HG02571 (cell line): ENCODE results near the gene DIDO1.

ENCODE experiments used
- ATAC-seq: cut with Tn5 transposase; IDR thresholded peaks from one replicate; pipeline ENCODE4 v1.9.1; 2021; ENCODE audit warnings: mild to moderate bottlenecking, moderate library complexity; ENCODE audit not compliant: unreplicated experiment

DIDO1 gene

GRCh38 chr20:62951896-62952372 lies 25.6 kb upstream of the DIDO1 start:
- ATAC-seq = no peak

DNA sequence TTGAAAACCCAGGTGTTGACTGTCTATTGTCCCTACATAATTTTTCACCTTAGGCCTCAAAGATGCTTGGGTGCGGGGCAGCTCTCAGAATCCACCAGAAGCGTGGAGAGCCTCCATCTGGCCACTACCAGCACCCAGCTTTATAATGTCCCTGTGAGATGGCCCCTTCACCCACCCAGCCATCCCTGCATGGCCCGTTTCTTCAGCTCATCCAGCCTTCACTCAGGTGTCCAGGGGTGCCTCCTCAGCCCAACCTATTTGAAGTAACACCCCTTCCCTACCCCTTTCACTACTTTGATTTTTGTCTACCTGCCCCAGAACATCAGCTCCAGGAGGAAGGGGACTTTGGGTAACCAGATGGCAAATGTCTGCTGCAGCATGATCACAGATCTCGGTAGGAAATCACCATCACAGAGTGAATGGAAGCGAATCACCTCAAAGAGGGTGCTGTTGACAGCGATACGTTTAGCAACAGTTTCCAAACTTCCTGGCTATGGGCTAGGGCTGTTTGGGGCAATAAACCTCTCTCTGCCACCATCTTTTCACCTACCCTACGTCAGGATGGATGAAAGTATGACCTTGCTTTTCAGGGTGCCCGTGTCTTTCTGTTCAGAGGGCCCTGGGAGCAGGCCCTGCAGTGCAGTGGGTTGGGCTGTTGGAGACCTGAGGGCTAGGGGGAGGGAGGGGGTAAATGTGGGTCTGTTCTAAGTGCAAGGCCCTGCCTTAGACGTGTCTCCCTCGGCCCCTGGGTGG lies 25.0 kb upstream of the DIDO1 start:
- ATAC-seq = no peak

DNA sequence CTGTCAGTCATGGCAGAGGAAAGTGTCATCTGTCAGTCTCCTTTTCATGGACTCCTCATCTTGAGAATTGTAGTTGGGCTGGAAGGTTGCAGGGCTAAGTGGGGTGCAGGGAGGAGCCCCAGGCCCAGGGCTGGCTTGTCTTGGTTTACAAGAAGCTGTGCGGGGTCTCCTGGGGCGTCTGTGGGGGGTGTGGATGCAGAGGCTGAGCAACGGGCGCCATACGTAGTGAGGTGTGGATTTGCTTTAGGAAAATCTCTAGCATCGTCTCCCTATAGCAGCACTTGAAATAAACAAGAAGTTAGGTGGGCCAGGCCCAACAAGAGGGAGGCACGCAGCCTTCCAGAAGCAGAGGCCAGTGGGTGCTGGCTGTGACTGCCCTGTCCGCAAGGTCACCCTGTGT lies 24.4 kb upstream of the DIDO1 start:
- ATAC-seq = no peak

DNA sequence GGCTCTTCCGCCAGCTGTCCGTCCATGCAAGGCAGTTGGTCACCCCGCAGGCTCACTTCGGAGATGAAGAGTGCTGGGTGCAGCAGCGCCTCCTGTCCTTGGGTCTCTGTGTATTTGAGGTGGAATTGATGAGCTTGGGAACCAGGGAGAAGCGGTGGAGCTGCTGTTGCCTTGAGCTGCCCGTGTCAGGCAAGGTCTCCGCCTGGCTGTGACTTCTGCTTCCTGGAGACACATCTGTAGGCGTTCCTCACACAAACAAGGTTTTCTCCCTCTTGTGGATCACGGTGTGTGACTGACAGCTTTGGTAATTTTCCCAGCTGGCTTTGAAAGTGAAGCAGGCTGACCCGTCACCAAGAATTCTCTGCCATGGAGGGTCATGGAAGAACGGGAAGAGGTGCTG lies 23.7 kb upstream of the DIDO1 start:
- no peak for ATAC-seq

DNA sequence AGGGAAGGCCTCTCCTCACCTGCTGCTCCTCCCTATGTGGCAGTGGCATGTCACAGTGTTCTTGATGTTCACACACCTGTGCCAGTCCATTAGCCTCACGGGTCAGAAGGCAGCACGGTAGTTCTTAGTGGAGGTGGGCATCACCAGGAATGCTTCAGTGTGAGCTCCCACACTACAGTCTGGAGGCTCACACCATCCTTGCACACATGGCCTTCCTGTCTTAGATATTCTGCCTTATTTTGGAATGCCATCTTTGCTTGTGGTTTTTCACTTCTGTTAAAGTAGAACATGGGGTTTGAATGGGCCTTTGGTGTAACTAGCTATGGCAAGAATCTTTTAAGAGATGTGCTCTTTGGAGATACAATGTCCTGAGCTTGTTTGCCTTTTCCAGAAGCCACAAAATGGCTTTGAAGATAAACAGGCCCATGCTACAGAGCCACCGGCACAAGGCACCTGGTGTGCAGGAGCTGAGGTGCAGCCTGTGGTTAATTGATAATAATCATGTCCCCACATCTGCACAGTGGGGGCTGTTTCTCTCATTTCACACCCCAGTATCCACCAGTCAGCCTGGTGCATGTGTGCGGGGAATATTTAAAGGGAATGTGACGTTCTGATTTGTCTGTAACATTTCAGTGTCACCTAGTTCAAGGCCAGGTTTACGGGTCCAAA lies 23.0 kb upstream of the DIDO1 start:
- no peak for ATAC-seq

- ATAC-seq = no peak
Observed at GRCh38 chr20:62947532-62948300, 21.4 kb upstream of the DIDO1 start.

GRCh38 chr20:62946918-62947317 lies 20.6 kb upstream of the DIDO1 start:
- no peak for ATAC-seq

DNA sequence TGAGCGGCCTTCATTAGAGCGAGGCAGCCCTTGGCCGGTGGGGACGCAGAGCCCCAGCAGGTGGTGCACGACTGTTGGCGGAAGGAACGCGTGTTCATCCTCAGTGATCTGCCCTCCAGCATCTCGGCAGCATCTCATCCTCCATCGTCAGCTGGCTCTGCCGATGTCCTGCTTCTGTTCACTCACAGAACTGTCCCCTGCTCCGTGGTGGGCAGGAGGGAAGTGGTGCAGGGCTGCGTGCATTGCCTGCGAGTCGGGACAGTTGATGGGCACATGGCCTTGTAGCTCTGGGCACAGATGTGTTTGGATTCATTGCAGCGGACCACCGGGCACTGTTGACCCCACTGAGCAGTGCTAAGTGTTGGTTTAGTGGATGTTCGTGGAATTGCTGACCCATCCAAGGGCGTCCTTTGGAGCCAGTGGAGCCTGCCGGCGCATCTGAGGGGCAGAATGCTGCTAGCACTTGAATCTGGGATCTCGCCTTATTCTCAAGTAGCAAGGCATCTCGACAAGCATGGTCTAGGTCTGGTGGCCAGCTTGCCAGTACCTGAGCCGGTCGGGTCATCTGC lies 19.6 kb upstream of the DIDO1 start:
- no peak for ATAC-seq

- no peak for ATAC-seq
Observed at GRCh38 chr20:62944746-62945145, 18.4 kb upstream of the DIDO1 start.

GRCh38 chr20:62944184-62944583 lies 17.9 kb upstream of the DIDO1 start:
- ATAC-seq = no peak

- no peak for ATAC-seq
Observed at GRCh38 chr20:62943396-62943795, 17.1 kb upstream of the DIDO1 start.

DNA sequence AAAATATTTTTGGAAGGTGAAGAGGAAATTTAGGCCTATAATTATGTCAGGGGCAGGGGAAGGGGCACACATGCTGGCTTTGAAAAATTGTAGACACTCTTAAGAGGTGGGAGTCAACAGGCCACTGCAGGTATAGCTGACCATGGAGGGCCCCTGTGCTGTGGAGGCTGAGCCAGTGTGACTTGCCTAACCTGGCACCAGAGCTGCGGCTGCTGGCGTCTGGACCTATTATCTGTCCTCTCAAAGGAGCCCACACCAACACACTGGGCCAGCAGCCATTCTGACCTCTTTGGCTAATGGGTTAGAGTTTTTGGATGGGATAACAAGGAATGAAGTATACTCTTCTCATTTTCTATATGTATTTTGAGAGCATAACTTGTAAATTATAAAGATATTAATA lies 16.2 kb upstream of the DIDO1 start:
- ATAC-seq = no peak

- ATAC-seq = no peak
Observed at GRCh38 chr20:62941792-62942191, 15.5 kb upstream of the DIDO1 start.

DNA sequence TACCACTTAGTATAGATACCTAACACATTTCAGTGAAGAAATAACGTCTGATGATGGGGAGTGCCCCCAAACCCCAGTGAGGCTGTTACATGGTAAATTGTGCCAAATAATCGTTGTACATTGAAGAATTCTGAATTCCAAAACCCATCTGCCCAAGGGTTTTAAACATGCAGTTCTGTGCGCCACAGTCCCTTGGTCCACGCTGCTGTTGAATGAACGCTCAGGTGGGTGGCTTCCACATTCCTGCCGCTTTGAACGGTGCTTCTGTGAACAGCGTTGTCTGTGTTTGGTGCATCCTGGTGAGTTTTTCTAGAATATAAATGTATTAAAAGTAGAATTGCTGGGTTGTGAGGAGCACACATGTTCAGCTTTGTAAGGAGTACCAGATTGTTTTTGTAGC lies 14.6 kb upstream of the DIDO1 start:
- ATAC-seq = no peak

- peak; percentile 35 for ATAC-seq
Observed at GRCh38 chr20:62938105-62938888, 12.0 kb upstream of the DIDO1 start, which contains the start of gene GID8. GID8 (plus strand) TSS chr20:62938147; CDS start chr20:62941503, 3,356 bp downstream.

- ATAC-seq = peak; percentile 73
Observed at GRCh38 chr20:62937268-62938104, 11.2 kb upstream of the DIDO1 start.

GRCh38 chr20:62935968-62936585 lies 9.8 kb upstream of the DIDO1 start:
- ATAC-seq = no peak

DNA sequence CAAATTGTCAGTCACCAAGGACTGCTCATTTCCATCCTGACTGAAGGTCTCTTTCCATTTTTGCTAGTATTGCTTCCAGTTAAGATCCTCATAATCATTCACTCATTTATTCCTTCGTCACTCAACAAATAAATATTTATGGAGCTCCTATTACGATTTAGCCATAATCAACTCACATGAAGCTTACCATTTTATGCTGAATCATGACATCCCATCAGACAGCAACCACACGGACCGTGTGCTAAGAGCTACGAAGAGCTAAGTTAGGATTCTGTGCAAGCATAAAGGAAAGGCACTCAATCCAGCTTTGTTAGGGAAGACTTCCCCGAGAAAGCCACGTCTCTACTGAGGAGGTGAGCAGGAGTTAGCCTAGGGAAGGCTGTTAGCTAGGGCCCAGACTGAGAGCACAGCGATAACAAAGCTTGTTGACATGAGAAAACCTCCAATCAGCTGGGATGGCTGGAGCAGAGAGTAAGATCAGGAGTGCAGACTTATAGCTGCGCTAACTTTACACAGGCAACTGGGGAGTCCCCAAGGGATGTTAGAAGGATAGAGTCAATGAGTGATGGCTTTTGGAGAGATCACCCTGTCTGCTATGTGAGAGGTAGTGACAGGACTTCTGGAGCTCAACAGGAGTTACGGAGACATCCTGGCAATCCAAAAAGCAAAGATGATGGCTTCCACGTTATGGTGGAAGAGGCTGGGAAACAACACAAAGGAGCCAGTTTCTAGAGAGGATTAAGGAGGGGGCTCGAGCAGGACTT lies 9.1 kb upstream of the DIDO1 start:
- no peak for ATAC-seq
